Measurements from ENCODE around the gene VPS9D1. TPM values are rescaled to one million over a fixed set of nuclear protein-coding genes. Genes with fewer than 3 reads are reported as not detected.

VPS9D1 gene
- polyA plus RNA-seq, 1 donor from 2014 or later, result 29.9 TPM

GRCh38 chr16:89709716-89710432, 10.8 kb downstream of the VPS9D1 start:
- TF ChIP-seq EZH2 (IDR thresholded peaks at IDR 0.05; ENCODE audit: borderline replicate concordance, insufficient read depth, low read length, poor library complexity, severe bottlenecking) (no peak), SMC3 (conservative IDR thresholded peaks at IDR 0.05; ENCODE audit: poor library complexity) (no peak), RAD21 (conservative IDR thresholded peaks at IDR 0.05) (no peak)
- no peaks in the 10 kb centered on the region for H3K36me3 ChIP-seq (ENCODE audit: insufficient read depth, low read length)
- no peaks in the 10 kb centered on the region for H3K79me2 ChIP-seq (replicated peaks; ENCODE audit: insufficient read depth, low read length)
- no peaks in the 10 kb centered on the region for H3K9me3 ChIP-seq (ENCODE audit: low read length)
- H3K27me3 ChIP-seq (ENCODE audit: insufficient read depth, low read depth, low read length), result no peaks in the 10 kb centered on the region
- H2AFZ ChIP-seq (ENCODE audit: low read depth, low read length), result no peak overlapping the region
- H3K9ac ChIP-seq (ENCODE audit: low read length), result no peak overlapping the region
- no peaks in the 10 kb centered on the region for H4K20me1 ChIP-seq (ENCODE audit: insufficient read depth)
- H3K4me3 ChIP-seq (ENCODE audit: low read length), result no peak overlapping the region
- no peaks in the 10 kb centered on the region for H3F3A ChIP-seq (ENCODE audit: insufficient read depth, low read length, poor library complexity, severe bottlenecking)
- no peaks in the 10 kb centered on the region for H3K9me2 ChIP-seq (ENCODE audit: insufficient read depth, low read length)
- H3K4me2 ChIP-seq (ENCODE audit: low read length), result no peak overlapping the region
- no peak overlapping the region for H3K27ac ChIP-seq (ENCODE audit: low read length)

- Histone ChIP-seq H3K9ac (ENCODE audit: low read length) (no peak overlapping the region), H4K20me1 (ENCODE audit: insufficient read depth) (no peaks in the 10 kb centered on the region), H3F3A (ENCODE audit: insufficient read depth, low read length, poor library complexity, severe bottlenecking) (no peaks in the 10 kb centered on the region), H3K27me3 (ENCODE audit: insufficient read depth, low read depth, low read length) (no peaks in the 10 kb centered on the region), H3K79me2 (replicated peaks; ENCODE audit: insufficient read depth, low read length) (no peaks in the 10 kb centered on the region), H2AFZ (ENCODE audit: low read depth, low read length) (no peak overlapping the region), H3K4me3 (ENCODE audit: low read length) (no peak overlapping the region), H3K27ac (ENCODE audit: low read length) (no peak overlapping the region), H3K4me2 (ENCODE audit: low read length) (no peak overlapping the region), H3K9me2 (ENCODE audit: insufficient read depth, low read length) (no peaks in the 10 kb centered on the region), H3K36me3 (ENCODE audit: insufficient read depth, low read length) (no peaks in the 10 kb centered on the region), H3K9me3 (ENCODE audit: low read length) (no peaks in the 10 kb centered on the region)
- TF ChIP-seq, protein P1, sequence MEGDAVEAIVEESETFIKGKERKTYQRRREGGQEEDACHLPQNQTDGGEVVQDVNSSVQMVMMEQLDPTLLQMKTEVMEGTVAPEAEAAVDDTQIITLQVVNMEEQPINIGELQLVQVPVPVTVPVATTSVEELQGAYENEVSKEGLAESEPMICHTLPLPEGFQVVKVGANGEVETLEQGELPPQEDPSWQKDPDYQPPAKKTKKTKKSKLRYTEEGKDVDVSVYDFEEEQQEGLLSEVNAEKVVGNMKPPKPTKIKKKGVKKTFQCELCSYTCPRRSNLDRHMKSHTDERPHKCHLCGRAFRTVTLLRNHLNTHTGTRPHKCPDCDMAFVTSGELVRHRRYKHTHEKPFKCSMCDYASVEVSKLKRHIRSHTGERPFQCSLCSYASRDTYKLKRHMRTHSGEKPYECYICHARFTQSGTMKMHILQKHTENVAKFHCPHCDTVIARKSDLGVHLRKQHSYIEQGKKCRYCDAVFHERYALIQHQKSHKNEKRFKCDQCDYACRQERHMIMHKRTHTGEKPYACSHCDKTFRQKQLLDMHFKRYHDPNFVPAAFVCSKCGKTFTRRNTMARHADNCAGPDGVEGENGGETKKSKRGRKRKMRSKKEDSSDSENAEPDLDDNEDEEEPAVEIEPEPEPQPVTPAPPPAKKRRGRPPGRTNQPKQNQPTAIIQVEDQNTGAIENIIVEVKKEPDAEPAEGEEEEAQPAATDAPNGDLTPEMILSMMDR (IDR thresholded peaks at IDR 0.05; ENCODE audit: poor library complexity, severe bottlenecking), result no peak
- no peak for TF ChIP-seq TAF1 (IDR thresholded peaks at IDR 0.05; ENCODE audit: low read depth)
- TF ChIP-seq SMC3 (conservative IDR thresholded peaks at IDR 0.05; ENCODE audit: poor library complexity), result no peak
- TF ChIP-seq POLR2AphosphoS5 (IDR thresholded peaks at IDR 0.05), result no peak
- no peak for TF ChIP-seq RAD21 (conservative IDR thresholded peaks at IDR 0.05)
- TF ChIP-seq, protein P2, sequence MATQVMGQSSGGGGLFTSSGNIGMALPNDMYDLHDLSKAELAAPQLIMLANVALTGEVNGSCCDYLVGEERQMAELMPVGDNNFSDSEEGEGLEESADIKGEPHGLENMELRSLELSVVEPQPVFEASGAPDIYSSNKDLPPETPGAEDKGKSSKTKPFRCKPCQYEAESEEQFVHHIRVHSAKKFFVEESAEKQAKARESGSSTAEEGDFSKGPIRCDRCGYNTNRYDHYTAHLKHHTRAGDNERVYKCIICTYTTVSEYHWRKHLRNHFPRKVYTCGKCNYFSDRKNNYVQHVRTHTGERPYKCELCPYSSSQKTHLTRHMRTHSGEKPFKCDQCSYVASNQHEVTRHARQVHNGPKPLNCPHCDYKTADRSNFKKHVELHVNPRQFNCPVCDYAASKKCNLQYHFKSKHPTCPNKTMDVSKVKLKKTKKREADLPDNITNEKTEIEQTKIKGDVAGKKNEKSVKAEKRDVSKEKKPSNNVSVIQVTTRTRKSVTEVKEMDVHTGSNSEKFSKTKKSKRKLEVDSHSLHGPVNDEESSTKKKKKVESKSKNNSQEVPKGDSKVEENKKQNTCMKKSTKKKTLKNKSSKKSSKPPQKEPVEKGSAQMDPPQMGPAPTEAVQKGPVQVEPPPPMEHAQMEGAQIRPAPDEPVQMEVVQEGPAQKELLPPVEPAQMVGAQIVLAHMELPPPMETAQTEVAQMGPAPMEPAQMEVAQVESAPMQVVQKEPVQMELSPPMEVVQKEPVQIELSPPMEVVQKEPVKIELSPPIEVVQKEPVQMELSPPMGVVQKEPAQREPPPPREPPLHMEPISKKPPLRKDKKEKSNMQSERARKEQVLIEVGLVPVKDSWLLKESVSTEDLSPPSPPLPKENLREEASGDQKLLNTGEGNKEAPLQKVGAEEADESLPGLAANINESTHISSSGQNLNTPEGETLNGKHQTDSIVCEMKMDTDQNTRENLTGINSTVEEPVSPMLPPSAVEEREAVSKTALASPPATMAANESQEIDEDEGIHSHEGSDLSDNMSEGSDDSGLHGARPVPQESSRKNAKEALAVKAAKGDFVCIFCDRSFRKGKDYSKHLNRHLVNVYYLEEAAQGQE (IDR thresholded peaks at IDR 0.05; ENCODE audit: borderline replicate concordance), result no peak
- no peak for TF ChIP-seq EP300 (conservative IDR thresholded peaks at IDR 0.05; ENCODE audit: poor library complexity, severe bottlenecking)
- no peak for TF ChIP-seq EZH2 (IDR thresholded peaks at IDR 0.05; ENCODE audit: borderline replicate concordance, insufficient read depth, low read length, poor library complexity, severe bottlenecking)
- TF ChIP-seq MXI1 (conservative IDR thresholded peaks at IDR 0.05; ENCODE audit: poor library complexity, severe bottlenecking), result no peak
Measured at GRCh38 chr16:89709166-89709565, 11.5 kb downstream of the VPS9D1 start.

Measured in neural cell (in vitro differentiated cells).